NCI-H2029 (cell line): ENCODE results near the gene IGDCC3.
"Not testable (repeated sequence)": the region's sequence is repeated elsewhere in the genome, so short reads cannot be mapped to it uniquely, and the experiment has no call there.

ENCODE experiments used
- DNase-seq: peaks from one replicate; lab custom pipeline; 2025; lab: John Stamatoyannopoulos, UW

Gene IGDCC3

GRCh38 chr15:65406424-65407000 is 28.7 kb upstream of the IGDCC3 start:
- no peak for DNase-seq

- no peak for DNase-seq
Observed at GRCh38 chr15:65405791-65406423, 28.1 kb upstream of the IGDCC3 start.

- DNase-seq, result no peak
Observed at GRCh38 chr15:65404186-65404872, 26.5 kb upstream of the IGDCC3 start.

- DNase-seq, result no peak
Observed at GRCh38 chr15:65402961-65403360, 25.2 kb upstream of the IGDCC3 start.

GRCh38 chr15:65401611-65402240 is 23.9 kb upstream of the IGDCC3 start:
- no peak for DNase-seq

- peak; percentile 53 for DNase-seq
Observed at GRCh38 chr15:65400760-65401610, 23.2 kb upstream of the IGDCC3 start.

GRCh38 chr15:65399997-65400396 is 22.2 kb upstream of the IGDCC3 start:
- no peak for DNase-seq

GRCh38 chr15:65399001-65399706 is 21.4 kb upstream of the IGDCC3 start:
- DNase-seq, result no peak

- DNase-seq, result not testable (repeated sequence)
Observed at GRCh38 chr15:65398486-65398885, 20.7 kb upstream of the IGDCC3 start.

- DNase-seq, result no peak
Observed at GRCh38 chr15:65396965-65397317, 19.1 kb upstream of the IGDCC3 start.

GRCh38 chr15:65396283-65396964 is 18.6 kb upstream of the IGDCC3 start:
- no peak for DNase-seq

- DNase-seq, result no peak
Observed at GRCh38 chr15:65395567-65396202, 17.9 kb upstream of the IGDCC3 start.

- no peak for DNase-seq
Observed at GRCh38 chr15:65394936-65395335, 17.1 kb upstream of the IGDCC3 start.

GRCh38 chr15:65394280-65394789 is 16.5 kb upstream of the IGDCC3 start:
- DNase-seq, result no peak

GRCh38 chr15:65393557-65393956 is 15.8 kb upstream of the IGDCC3 start:
- DNase-seq, result no peak

- no peak for DNase-seq
Observed at GRCh38 chr15:65393091-65393490, 15.3 kb upstream of the IGDCC3 start.

GRCh38 chr15:65392368-65392767 is 14.6 kb upstream of the IGDCC3 start:
- DNase-seq, result no peak

GRCh38 chr15:65391732-65392131 is 13.9 kb upstream of the IGDCC3 start:
- DNase-seq, result no peak

- no peak for DNase-seq
Observed at GRCh38 chr15:65390447-65390846, 12.6 kb upstream of the IGDCC3 start.

- no peak for DNase-seq
Observed at GRCh38 chr15:65389226-65389625, 11.4 kb upstream of the IGDCC3 start.
